Left lobe of liver (tissue), 2 donors: Measurements from ENCODE around the gene ETV3L. TPM values are rescaled to one million over a fixed set of nuclear protein-coding genes. Genes with fewer than 3 reads are reported as not detected.

Experiments
- ATAC-seq: fragments of 200-7000 bp; cut with Tn5 transposase; one replicate; pipeline ENCODE4 v1.9.1; 2020; ENCODE audit warnings: mild to moderate bottlenecking, moderate library complexity
- DNase-seq: peaks from one replicate; pipeline ENCODE4 v3.0.0-alpha.2; 2020; ENCODE audit warnings: low spot score
- total RNA-seq: library from RNA; stranded (reverse); gene quantifications from one replicate; pipeline ENCODE4 v1.2.1, GENCODE V29; 2021
- donor health status: DM: no; HTN: no; CAD: no; lungs with moderate emphysema.
- donor health status: DM: no; HTN: yes; CAD: no.

Gene ETV3L
- total RNA-seq, 1 donor from 2014 or later: not detected

- no peak for DNase-seq
Observed at GRCh38 chr1:157132616-157133167, 33.1 kb upstream of the ETV3L start.

DNA sequence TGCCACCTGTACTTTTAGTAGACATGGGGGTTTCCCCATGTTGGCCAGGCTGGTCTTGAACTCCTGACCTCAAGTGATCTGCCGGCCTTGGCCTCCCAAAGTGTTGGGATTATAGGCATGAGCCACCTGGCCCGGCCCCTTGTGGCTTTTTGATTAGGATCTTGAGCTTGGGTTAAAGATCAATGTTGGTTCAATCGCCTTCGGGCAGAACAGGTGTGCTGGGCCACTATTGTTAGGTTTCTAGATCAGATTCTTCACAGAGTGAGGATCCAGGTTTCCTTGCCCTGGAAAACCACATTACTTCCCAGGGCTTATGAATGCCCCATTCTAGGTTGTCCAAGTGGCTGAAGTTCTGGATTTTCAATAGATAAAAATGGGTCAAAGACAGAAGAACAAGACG is 32.5 kb upstream of the ETV3L start:
- DNase-seq: no peak
- no peak for ATAC-seq

More at GRCh38 chr1:157132616-157133167, 33.1 kb upstream of the ETV3L start:
- ATAC-seq: no peak

GRCh38 chr1:157131281-157131680 is 31.7 kb upstream of the ETV3L start:
- DNase-seq (no peak), ATAC-seq (no peak)

DNA sequence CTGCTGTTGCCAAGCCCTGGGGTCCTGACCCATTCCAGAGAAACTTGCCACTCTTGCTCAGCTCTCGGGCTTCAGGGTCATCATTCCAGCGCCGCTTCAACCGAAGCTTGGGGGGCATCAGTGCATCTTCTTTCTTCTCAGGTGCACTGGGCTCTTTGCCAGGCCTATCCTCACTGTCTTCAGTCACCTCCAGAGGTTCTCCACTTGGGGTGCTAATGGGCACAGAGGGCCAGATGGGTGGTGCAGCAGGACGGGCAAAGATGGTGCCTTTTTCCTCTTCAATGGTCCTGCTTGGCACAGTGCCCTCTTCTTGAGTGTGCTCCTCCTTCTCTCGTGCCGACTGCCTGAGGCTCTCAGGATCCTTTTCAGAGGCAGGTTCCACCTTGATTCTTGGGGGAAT is 25.2 kb upstream of the ETV3L start:
- ATAC-seq (no peak), DNase-seq (no peak)

DNA sequence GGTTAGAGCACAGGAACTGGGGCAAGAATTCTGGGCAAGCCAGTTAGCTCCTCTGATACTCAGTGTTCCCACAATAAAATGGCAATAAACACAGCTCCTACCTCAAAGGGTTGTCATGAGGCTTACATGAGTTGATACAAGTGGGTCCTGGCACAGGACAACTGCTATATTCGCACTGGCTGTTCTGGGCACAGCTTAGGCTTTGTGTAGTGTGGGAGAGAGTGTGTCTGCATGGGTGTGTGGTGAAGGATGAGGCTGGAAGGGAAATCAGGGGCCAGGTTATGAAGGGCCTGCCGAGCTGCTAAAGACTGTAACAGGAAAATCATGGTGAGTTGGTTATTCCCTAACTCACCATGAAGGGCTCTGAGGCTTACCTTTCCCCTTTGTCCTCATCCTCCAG is 19.8 kb upstream of the ETV3L start:
- no peak for ATAC-seq
- no peak for DNase-seq

- no peak for DNase-seq
- ATAC-seq: no peak
Observed at GRCh38 chr1:157119008-157119407, 19.4 kb upstream of the ETV3L start.

GRCh38 chr1:157117527-157118057 is 18.0 kb upstream of the ETV3L start:
- DNase-seq (no peak), ATAC-seq (no peak)

GRCh38 chr1:157116737-157117103 is 17.1 kb upstream of the ETV3L start:
- ATAC-seq (no peak), DNase-seq (no peak)

DNA sequence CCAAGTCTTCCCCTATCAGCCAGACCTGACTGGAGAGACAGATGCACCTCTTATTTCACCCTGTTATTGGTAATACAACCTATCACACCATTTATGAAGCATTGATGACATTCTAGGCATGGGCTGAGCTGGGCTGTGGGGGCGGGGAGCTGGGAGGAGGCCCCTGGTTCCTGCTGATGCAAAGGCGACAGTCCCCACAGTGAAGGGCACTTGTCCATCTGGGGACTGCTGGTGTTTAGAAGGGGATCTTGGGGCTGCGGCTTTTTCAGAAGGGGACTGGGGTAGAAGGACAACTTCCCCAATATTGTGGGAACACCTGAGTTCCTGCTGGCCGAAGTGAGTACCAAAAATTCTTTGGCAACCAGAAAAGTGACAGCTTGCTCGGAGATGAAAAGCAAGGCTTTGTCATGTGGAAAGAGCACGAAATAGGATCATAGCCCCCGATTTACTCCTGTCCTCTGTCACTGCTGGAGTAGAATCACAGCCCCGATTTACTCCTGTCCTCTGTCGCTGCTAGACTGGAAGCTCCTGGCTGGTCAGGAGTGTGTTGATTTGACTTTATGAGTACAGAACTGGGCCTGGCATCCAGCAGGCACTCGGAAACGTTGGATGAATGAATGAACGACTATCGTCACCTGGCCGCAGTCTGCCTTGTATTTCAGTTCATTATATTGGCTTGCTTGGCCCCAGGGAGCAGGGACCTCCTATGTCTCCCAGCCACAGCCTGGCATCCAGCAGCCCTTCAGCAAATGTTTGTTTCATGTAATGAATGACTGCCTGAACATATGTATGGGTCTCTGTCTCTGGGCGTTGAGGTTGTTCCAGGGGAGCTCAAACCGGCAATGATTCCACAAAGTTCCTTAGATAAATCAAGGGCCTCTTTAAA is 16.5 kb upstream of the ETV3L start:
- DNase-seq (no peak), ATAC-seq (no peak)

GRCh38 chr1:157115429-157115838 is 15.8 kb upstream of the ETV3L start:
- DNase-seq (no peak), ATAC-seq (peak; percentile 64)

- no peak for DNase-seq
- no peak for ATAC-seq
Observed at GRCh38 chr1:157114183-157115121, 14.8 kb upstream of the ETV3L start.

- DNase-seq (no peak), ATAC-seq (no peak)
Observed at GRCh38 chr1:157113631-157114030, 14.0 kb upstream of the ETV3L start.

DNA sequence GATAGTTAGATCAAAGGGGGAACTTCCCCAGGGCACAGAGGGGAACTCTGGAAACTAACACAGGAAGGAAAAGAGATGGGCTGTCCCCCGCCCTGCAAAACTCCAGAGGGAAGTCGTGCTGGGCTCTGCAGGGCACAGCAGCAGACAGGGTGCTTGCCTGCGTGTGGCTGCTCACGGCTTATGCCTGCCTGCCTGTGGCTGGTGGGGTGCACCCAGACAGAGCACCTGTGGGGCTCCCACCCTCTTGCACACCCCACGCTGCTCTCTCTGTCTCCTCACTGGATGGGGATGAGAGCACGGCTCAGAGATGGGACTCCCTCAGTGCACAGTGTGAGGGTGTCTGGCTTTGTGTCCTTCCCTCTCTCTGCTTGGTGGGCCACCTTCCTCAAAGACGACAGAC is 13.5 kb upstream of the ETV3L start:
- peak; percentile 30 for ATAC-seq
- DNase-seq: no peak

- ATAC-seq (no peak), DNase-seq (peak; percentile 27)
Observed at GRCh38 chr1:157112186-157112867, 12.7 kb upstream of the ETV3L start.

- DNase-seq: peak; percentile 18
- no peak for ATAC-seq
Observed at GRCh38 chr1:157111396-157112165, 12.0 kb upstream of the ETV3L start.

DNA sequence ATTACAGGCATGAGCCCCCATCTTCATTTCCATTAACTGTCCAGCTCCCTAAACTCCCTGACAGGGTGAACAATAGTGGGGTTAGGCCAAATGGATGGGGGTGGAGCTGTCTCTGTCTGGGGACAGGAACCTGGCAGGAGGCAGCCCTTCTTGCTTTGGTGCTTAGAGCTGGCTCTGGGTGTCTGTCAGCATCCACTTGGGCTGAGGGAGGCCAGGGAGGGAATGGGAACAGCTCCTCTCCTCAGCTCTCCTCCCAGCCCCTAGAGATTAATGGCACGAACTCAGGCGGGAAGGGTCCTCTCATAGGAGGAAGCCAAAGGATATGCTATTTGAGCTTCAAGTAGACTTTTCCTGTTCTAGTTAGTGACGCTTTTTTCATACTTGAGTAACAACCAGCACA is 11.1 kb upstream of the ETV3L start:
- ATAC-seq (no peak), DNase-seq (peak; percentile 23)

- DNase-seq (peak; percentile 33), ATAC-seq (no peak)
Observed at GRCh38 chr1:157110003-157110402, 10.4 kb upstream of the ETV3L start.

DNA sequence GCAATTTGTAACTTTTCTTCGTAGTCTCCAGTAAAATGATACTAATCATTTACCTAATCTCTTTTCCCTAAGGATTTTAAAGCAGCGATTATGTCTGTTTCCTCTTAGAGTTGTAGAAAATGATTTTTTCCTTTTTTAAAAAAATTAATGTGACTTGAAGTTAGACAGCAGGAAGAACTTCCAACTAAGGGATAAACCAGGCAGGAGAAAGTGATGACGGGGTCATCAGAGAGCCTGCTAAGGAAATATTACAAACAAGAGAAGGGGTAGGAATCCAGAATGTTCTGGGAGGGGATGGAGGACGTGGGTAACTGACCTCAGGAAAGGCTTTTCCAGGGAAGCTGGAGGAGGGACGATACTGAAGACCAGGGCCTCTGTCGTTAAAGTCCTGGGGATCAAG is 8.8 kb upstream of the ETV3L start:
- ATAC-seq (no peak), DNase-seq (peak; percentile 3)

- ATAC-seq (no peak), DNase-seq (no peak)
Observed at GRCh38 chr1:157107702-157108101, 8.1 kb upstream of the ETV3L start.

DNA sequence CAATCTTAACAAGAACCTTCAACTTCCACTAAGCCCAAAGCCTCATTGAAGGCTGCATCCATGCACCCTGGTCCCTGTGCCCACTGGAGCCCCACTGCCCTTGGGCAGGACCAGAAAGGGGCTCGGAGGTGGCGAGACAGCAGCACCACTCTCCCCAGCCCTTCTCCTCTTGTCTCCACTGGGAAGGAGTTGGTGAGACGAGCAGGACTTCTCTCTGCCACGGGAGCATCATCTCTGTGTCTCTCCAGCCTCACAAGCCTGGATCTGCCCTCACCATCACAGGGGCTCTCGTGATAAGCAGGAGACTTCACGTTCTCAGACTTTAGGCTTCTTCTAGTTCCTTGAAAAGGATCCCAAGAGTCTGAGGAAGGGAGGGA is 7.2 kb upstream of the ETV3L start:
- ATAC-seq: no peak
- no peak for DNase-seq
